T-helper 1 cell treated with Interleukin-12 subunit alpha and Interleukin-12 subunit beta and Interleukin-4 antibody, amounts not matched to agents 30 μg/mL and 1 μg/mL, for 36 hours (primary cell): ENCODE measurements around the gene CRAT.
A peak's percentile ranks its signal among the peaks of the same experiment; 100 is the strongest.

Experiments used
- H3K27ac Mint-ChIP-seq: one replicate; pipeline ENCODE4 v1.8.0; 2021; ENCODE audit warnings: mild to moderate bottlenecking, mixed read lengths
- H3K27me3 Mint-ChIP-seq: one replicate; pipeline ENCODE4 v1.8.0; 2021; ENCODE audit warnings: low read depth, mixed read lengths
- H3K36me3 Mint-ChIP-seq: one replicate; pipeline ENCODE4 v1.8.0; 2021; ENCODE audit warnings: low read depth, mixed read lengths
- H3K4me1 Mint-ChIP-seq: one replicate; pipeline ENCODE4 v1.8.0; 2021; ENCODE audit warnings: low read depth, mixed read lengths
- H3K4me3 Mint-ChIP-seq: one replicate; pipeline ENCODE4 v1.8.0; 2021; ENCODE audit warnings: mild to moderate bottlenecking, moderate library complexity, mixed read lengths
- H3K9me3 Mint-ChIP-seq: one replicate; pipeline ENCODE4 v1.8.0; 2021; ENCODE audit warnings: mixed read lengths

Gene CRAT

DNA sequence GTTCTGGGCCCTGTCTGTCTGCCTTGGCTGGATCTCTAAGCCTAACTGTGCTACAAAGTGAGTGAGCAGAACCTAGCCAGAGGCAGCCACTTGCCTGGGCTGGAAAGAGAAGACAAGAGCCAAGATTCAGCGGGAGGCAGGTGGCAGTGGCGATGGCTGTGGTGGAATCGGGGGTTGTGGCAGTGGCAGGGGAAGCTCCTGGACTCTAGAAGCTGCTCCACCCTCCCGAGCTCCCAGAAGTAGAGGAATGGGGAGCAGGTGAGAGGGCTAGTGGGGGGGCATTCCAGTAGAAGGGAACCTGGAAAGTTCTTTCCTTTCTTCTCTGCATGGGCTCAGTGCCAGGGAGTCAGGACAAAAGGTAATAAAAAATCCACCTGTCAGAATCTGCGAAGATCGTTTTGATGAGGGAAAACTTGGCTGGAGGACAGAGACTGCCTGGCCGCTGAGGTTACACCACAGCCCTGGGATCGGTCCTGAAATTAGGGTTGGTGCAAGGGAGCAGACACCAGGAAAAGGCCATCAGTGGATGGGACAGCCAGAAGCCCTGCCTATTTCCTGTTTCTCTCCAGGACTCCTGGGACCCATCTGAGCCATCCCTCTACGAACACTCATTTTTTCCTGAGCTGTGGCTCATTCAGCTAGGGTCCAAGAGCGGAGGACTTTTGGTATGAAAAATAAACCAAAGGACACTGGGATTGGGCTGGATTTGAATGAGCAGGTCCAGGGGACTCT is 1.6 kb downstream of the CRAT start:
- peaks cover 16% of the 10 kb centered on the region for H3K4me1 Mint-ChIP-seq
- peak overlapping the region; percentile 20 for H3K27ac Mint-ChIP-seq
- no peaks in the 10 kb centered on the region for H3K36me3 Mint-ChIP-seq
- H3K9me3 Mint-ChIP-seq: no peaks in the 10 kb centered on the region
- peak overlapping the region; percentile 80 for H3K4me3 Mint-ChIP-seq
- H3K27me3 Mint-ChIP-seq: no peaks in the 10 kb centered on the region

DNA sequence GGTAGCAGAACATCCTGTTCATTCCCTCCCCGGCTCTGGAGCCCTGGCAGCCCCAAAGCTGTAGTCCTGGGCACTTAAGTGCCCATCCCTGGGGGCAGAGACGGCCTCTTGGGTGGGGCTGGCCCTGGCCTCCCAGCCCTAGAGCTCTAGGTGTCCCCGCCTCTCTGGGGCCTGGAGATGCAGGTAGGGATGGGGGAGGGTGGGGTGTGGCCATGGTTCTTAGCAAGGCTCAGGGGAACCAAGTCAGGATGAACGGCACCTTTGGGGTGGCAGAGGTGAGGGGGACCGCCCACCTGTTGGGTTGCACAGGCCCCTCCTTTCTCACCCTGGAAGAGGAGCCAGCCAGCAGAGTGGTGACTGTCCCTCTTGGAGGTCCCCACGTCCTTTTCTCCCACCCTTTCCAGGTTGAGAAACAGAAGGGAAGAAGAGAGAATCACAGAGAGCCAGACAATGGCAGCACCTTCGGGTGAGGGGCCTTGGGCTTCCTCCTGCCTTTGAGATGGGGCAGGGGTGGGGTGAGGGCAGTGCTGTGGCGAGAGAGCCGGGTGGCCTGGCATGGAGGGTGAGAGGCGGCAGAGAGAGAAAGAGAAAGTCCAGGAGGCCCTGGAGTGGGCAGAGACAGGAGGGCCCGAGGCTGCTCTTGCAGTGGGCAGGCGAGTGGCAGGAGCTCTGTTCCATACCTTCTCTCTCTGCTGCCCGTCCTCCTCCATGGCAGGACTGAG is 2.3 kb downstream of the CRAT start:
- Mint-ChIP-seq H3K27me3 (no peaks in the 10 kb centered on the region), H3K36me3 (no peaks in the 10 kb centered on the region), H3K4me1 (peaks cover 16% of the 10 kb centered on the region), H3K4me3 (peak overlapping the region; percentile 80), H3K27ac (no peak overlapping the region), H3K9me3 (no peaks in the 10 kb centered on the region)

GRCh38 chr9:129107651-129108050 is 2.9 kb downstream of the CRAT start:
- no peak overlapping the region for H3K4me3 Mint-ChIP-seq
- no peaks in the 10 kb centered on the region for H3K9me3 Mint-ChIP-seq
- no peak overlapping the region for H3K27ac Mint-ChIP-seq
- H3K36me3 Mint-ChIP-seq: no peaks in the 10 kb centered on the region
- H3K27me3 Mint-ChIP-seq: no peaks in the 10 kb centered on the region
- peaks cover 16% of the 10 kb centered on the region for H3K4me1 Mint-ChIP-seq

- no peak overlapping the region for H3K4me3 Mint-ChIP-seq
- H3K36me3 Mint-ChIP-seq: no peaks in the 10 kb centered on the region
- peaks cover 11% of the 10 kb centered on the region for H3K4me1 Mint-ChIP-seq
- H3K27ac Mint-ChIP-seq: no peak overlapping the region
- no peaks in the 10 kb centered on the region for H3K27me3 Mint-ChIP-seq
- no peaks in the 10 kb centered on the region for H3K9me3 Mint-ChIP-seq
Measured at GRCh38 chr9:129105857-129106694, 4.5 kb downstream of the CRAT start.

- H3K27ac Mint-ChIP-seq: no peak overlapping the region
- H3K27me3 Mint-ChIP-seq: no peaks in the 10 kb centered on the region
- H3K4me3 Mint-ChIP-seq: no peak overlapping the region
- H3K9me3 Mint-ChIP-seq: no peaks in the 10 kb centered on the region
- peaks cover 2% of the 10 kb centered on the region for H3K4me1 Mint-ChIP-seq
- H3K36me3 Mint-ChIP-seq: no peaks in the 10 kb centered on the region
Measured at GRCh38 chr9:129104051-129104450, 6.5 kb downstream of the CRAT start.

GRCh38 chr9:129103595-129103965 is 7.0 kb downstream of the CRAT start:
- Mint-ChIP-seq H3K4me3 (no peak overlapping the region), H3K9me3 (no peaks in the 10 kb centered on the region), H3K36me3 (no peaks in the 10 kb centered on the region), H3K4me1 (no peaks in the 10 kb centered on the region), H3K27me3 (no peaks in the 10 kb centered on the region), H3K27ac (no peak overlapping the region)

DNA sequence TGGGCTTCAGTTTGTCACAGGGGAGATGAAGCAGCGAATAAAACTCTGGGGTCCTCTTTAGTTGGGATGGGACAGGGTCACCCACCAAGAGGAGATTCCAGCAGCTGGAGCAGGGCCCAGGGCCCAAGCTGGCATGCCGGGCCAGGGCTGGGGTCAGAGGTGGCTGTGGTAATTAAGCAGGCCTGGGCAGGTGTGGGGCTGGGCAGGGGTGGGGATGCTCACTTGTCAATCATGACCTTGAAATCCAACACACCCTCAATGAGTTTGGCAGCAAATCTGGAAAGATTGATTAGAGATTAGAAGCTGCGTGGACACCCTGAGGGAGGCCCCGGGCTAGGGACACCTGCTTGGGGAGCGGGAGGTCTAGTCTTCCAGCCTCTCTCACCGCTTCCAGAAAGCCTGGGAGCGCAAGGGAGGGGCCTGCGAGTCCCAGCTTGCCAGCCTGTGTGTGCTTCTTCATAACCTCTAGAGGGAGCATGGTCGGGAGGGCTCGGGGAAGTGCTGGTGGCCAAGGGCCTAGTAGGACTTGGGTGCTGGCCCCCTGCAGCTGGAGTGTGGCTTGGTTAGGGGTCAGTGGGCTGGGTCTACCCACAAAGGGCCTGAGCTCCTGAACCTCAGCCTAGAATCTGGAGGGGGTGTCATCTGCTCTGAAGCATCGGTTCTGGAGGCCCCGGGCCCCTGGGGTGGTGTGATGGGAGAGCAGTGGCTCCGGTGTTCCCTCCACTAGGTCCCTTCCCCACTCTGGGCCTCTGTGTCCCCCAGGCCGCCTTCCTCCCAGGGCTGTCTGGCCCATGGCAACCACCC is 7.6 kb downstream of the CRAT start:
- Mint-ChIP-seq H3K4me3 (no peak overlapping the region), H3K9me3 (no peaks in the 10 kb centered on the region), H3K4me1 (no peaks in the 10 kb centered on the region), H3K27ac (no peak overlapping the region), H3K27me3 (no peaks in the 10 kb centered on the region), H3K36me3 (no peaks in the 10 kb centered on the region)

DNA sequence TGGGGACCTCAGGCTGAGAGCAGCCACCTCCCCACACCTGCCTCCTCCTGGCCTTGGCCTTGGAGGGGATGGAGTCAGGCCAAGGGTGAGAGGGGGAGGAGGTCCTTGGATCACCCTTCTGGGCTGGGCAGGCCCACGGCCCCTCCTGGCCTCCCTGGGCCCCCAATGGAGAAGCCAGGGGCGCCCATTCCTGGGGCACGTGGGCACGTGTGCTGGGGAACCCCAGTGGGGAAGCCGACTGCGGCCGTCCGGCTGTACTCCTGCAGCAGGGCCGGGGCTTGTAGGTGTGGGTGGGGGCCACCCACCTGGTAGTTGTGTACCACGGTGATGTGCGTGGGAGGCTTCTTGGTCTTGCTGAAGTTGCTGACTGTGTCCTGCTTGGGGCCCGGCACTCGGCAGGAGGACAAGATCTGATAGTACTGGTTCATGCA is 8.5 kb downstream of the CRAT start:
- Mint-ChIP-seq H3K36me3 (no peaks in the 10 kb centered on the region), H3K9me3 (no peaks in the 10 kb centered on the region), H3K27ac (no peak overlapping the region), H3K4me3 (no peak overlapping the region), H3K4me1 (no peaks in the 10 kb centered on the region), H3K27me3 (no peaks in the 10 kb centered on the region)

DNA sequence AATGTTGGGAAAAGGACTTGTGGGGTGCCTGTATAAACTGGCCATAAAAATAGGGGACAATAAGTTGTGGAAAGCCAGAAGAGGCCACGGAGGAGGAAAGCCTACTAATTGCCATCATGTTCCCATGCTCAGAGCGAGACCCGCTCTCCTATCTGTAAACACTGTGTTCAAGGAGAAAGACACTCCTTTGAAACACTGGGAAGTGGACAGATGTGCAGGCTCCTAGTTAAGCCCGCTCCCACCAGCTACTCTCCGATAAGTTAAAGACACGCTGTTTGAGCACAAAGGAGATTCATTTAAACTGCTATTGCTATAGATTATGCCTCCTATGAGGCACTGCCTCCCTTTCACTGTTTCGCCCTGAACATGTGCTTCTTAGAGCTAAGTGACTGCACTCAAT is 9.3 kb downstream of the CRAT start:
- Mint-ChIP-seq H3K4me3 (no peak overlapping the region), H3K36me3 (no peaks in the 10 kb centered on the region), H3K27me3 (no peaks in the 10 kb centered on the region), H3K27ac (no peak overlapping the region), H3K4me1 (no peaks in the 10 kb centered on the region), H3K9me3 (no peaks in the 10 kb centered on the region)

DNA sequence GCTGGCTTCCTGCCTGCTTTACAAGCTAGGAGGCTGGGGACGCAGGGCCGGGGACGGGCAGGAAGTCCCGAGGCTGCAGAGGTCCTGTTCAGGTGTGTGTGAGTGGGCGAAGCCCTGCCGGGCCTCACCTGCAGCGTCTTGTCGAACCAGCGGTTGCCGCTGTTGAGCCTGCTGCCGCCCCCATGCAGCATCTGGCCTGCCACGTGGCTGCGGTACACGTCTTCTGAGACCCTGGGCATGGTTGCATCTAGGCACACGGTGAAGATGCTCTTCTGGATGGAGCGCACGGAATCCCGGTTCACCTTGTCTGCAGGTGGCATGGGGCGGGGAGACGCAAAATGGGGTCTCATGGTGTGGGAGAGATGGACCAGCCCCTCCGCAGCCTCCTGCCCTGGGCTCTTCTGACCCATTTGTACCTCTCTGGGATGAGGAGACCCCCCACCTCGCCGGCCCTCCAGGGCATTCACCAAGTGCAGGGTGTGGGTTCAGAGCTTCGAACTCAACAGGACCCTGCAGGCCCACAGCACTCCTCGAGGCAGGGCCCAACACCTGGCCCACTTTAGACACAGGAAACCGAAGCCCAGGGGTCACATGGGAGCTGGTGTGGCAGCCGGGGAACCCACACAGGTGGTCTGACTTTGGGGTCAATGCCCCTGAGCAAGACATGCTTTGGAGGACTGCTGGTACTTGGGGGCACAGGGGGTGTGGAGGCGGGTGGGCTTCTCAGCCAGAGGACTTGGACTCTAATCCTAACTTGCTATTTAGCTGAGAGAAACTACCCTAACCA is 10.0 kb downstream of the CRAT start:
- no peak overlapping the region for H3K4me3 Mint-ChIP-seq
- H3K9me3 Mint-ChIP-seq: no peaks in the 10 kb centered on the region
- H3K4me1 Mint-ChIP-seq: no peaks in the 10 kb centered on the region
- H3K27me3 Mint-ChIP-seq: no peaks in the 10 kb centered on the region
- no peak overlapping the region for H3K27ac Mint-ChIP-seq
- no peaks in the 10 kb centered on the region for H3K36me3 Mint-ChIP-seq

DNA sequence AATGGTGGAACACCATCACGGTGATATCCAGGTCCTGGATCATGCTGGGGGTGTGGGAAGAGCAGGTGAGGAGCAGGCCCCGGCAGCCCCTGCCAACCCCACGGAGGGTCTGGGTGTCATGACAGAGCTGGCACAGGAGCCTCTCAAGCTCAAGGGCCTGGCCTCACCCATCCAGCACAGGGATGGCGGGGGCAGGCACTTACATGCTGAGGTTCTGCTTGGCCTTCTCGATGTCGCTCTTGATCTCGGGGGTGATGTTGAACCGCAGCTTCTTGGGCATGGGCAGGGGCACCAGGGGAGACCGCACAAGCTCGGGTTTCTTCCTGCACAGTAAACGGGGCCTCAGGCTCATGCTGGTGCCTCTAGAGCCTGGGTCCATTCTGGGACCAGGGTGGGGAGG is 12.3 kb downstream of the CRAT start:
- Mint-ChIP-seq H3K36me3 (no peaks in the 10 kb centered on the region), H3K9me3 (no peaks in the 10 kb centered on the region), H3K27ac (no peak overlapping the region), H3K4me3 (no peak overlapping the region), H3K4me1 (no peaks in the 10 kb centered on the region), H3K27me3 (no peaks in the 10 kb centered on the region)

GRCh38 chr9:129097671-129098306 is 12.8 kb downstream of the CRAT start:
- no peak overlapping the region for H3K4me3 Mint-ChIP-seq
- H3K9me3 Mint-ChIP-seq: no peaks in the 10 kb centered on the region
- H3K27ac Mint-ChIP-seq: no peak overlapping the region
- H3K36me3 Mint-ChIP-seq: no peaks in the 10 kb centered on the region
- no peaks in the 10 kb centered on the region for H3K4me1 Mint-ChIP-seq
- H3K27me3 Mint-ChIP-seq: no peaks in the 10 kb centered on the region

DNA sequence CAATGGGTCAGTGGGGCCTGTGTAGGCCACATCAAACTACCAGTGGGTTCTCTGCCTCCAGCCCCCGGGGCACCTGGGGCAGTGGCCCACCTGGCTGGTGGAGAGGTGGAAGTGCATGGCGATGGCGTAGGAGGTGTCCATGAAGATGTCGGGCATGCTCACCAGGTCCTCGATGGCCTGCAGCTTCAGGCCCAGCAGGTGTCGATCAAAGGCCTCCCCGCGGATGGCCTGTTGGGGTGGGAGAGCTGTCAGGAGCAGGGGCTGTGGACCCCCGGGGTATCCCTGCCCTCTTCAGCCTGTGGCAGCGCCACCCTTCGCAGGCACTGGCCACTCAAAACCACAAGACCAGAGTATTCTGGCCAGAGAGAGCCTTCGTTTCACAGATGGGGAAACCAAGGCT is 14.7 kb downstream of the CRAT start:
- Mint-ChIP-seq H3K27me3 (no peaks in the 10 kb centered on the region), H3K9me3 (no peaks in the 10 kb centered on the region), H3K4me1 (no peaks in the 10 kb centered on the region), H3K27ac (no peak overlapping the region), H3K36me3 (no peaks in the 10 kb centered on the region), H3K4me3 (no peak overlapping the region)
